ENCODE data around the gene TMEM151B.

TMEM151B gene

DNA sequence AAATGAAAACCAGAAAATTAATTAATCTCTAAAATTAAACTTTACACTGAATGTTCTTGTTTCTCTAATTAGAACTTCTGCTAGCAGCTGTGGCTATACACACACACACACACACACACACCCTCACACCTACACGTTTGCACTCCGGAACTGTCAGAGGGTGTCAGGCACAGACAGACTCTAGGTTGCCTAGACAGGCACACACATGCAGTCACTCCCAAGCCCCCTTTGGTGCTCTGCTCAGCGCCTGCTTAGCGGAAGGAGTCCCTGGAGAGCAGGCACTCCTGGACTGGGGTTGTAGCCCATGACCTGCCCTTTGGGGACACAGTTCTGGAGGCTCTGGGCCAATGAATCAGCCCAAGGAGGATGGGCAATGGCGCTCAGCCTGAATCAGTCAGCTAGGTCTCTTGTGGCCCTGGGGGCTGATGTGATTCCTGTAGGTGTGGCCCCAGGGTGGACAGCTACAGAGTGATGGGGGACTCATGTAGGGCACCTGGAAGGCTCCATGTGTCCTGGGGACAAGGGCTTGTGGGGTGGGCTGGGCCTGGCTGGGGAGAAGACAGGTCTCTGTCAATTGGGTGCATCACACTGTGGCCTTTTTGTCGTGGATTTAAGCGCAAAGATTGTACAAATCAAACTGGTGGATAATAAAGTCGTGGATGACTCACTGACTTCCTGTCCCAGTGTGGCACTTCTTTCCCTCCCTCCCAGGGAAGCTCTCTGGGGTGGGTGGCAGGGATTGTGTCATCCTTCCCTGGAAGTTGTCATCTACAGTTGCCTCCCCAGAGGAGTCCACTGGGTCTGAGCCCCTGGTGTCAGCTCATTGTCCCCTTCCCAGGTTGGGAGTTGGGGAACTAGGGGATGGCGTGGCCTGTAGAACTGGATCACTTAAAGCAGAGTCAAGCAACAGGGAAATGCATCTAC is 8.8 kb downstream of the TMEM151B start:
- no peak for ATAC-seq

DNA sequence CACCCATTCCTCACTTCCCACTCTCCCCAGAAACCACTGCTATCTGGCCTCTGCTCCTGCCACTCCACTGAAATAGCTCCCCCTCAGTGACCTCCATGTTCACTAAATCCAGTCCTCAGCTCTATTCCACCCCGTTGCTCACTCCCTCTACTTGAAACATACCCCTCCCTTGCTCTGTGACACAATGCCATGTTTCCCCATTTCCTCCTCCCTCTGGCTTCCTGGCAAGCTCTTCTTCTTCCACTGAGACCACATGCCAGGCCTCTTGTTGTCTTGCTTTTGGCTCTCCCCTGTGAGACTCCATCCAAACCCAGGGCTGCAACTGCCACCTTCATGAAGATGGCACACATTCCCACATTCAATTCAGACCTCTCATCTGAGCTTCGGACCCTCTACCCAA is 13.9 kb downstream of the TMEM151B start:
- DNase-seq = no peak
- no peak for ATAC-seq

More for the DNA sequence above, 8.8 kb downstream of the TMEM151B start:
- DNase-seq = no peak

GRCh38 chr6:44284867-44285266 is 14.6 kb downstream of the TMEM151B start:
- DNase-seq (no peak), ATAC-seq (no peak)

DNA sequence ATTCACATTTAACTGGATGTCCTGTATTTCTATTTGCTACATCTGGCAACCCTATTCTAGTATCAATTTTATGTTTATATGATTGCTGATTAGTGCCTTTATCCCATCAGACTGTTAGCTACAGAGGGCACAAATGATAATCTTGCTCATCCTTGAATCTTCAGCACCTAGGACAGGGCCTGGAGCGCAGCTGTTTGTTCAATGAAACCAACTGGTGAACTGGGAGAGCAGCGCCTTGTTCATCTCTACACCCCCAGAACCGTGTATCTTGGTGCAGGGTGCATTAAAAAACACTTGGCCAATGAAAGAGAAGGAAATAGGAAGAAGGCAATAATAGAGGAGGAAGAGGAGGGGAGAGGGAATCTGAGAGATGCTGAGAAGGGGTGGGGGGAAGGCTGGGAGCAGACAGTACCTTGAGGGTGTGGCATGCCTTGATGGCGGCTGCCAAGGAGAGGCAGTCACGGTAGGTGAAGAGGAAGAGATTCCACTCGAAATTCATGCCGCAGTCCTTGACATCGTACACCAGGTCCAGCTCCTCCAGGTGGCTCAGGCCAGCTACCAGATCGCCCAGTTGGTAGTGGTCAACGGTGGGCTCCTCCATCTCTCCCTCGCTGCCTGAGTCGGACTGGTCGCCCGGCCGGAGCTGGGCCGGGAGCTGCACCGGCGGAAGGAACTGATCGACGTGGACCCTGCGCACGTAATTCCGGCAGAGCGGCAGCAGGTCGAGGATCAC is 15.5 kb downstream of the TMEM151B start:
- DNase-seq (no peak), ATAC-seq (no peak)

DNA sequence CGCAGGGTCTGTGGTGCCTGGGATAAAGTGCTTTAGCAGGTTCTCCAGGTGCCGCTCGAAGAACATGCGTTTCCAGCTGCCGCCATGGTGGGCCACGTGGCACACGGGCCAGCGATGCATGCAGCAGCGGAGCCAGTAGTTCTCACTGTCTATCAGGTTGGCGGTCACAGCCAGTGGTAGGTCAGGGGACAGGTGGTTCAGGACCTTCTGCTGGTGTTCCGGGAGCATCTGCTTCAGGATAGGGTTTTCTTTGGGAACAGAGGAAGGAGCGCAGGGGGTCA is 16.0 kb downstream of the TMEM151B start:
- ATAC-seq (no peak), DNase-seq (no peak)

DNA sequence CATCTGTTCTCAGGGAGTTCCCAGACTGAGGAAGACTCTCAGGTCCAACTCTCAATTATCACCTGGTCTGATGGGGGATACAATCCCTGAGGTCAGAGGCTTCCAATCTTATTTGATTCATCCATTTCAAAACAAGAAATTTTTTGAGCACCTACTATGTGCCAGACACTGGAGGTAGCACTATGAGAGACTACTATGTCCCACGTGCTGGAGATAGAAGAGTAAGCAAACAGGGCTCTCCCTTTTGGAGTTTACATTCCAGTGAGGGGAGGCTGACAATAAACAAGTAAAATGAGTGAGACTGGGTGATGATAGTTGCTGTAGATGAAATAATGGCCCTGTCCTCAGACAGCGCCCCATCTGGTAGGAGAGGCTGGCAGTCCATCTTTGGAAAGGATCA is 16.5 kb downstream of the TMEM151B start:
- no peak for DNase-seq
- no peak for ATAC-seq

GRCh38 chr6:44289726-44290260 is 19.5 kb downstream of the TMEM151B start:
- ATAC-seq (no peak), DNase-seq (no peak)

- no peak for DNase-seq
Observed at GRCh38 chr6:44291841-44292240, 21.6 kb downstream of the TMEM151B start.

DNA sequence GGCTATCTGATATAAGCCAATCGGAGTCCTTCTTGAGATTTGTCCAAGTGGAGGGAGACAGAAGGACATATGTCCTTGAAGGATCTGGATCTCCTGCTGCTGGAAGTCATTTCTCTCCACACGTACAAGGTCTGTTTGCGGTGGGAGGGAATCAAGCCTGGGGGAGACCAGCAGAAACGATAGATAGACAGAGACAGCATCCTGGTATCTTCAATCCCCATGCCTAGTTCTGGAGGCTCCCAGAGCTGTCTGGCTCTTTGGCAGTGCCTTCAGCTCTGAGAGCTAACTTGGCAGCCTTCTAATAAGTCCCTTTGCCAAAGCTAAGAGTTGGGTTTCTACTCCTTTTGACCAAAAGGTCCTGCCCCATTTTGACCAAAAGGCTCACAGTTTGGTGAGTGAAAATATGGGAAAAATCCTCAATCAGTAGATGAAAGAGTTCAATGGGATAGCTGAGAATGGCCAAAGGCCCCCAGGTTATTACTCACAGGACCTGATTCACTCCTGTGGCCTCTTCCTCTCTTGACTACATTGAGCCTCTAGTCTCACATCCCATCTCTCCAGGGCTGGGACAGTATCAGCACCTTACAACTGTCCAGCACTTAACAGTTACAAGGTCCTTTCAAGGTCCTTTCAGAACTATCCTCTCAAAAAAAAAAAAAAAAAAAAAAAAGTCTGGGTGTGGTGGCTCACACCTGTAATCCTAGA is 22.6 kb downstream of the TMEM151B start:
- ATAC-seq (no peak), DNase-seq (no peak)

More at GRCh38 chr6:44291841-44292240, 21.6 kb downstream of the TMEM151B start:
- no peak for ATAC-seq

GRCh38 chr6:44294832-44295791 is 24.9 kb downstream of the TMEM151B start:
- DNase-seq = no peak
- ATAC-seq = no peak

DNA sequence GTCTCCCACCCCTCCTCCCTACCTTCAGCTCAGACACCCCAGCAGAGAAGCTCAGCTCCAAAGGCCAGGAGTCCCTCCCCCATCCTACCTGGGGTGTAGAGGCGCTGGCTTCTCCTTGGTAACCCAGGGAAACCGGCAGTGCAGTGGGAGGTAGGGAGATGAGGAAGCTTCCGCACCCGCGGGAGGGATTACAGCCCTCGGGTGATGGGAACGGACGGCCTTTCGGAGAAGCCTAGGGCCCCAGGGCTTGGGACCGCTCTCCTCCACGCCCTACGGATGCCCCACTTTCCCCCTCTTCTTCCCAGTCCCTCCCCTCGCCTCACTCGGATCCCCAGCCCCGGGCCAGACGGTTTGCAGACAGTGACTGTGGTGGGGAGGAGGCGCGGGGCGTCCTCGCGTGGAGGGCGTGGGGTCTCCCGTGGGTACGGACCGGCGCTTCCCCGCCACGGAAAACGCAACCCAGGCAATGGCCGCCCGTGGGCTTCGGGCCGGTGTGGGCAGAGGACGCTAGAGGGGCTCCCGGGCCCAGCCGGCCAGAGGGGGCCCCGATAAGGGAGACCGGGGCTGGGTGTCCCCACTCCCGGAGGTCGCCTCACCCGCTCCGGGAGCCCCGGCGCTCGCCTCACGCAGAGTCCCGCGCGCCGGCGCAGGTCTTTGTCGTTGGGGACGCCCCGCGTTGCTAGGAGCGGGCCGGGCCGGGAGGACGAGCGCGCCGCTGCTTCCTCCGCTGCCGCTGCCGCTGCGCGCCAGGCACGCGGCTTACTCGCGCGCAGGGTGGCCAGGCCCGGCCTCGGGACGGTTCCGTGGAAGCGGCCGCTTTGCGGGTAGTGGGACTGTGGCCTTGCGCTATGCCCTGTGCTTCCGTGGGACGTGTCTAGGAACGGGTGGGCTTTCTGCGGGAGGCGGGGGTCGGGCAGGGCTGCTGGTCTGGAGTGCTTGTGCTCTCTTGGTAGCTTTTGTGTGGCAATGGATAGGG is 27.1 kb downstream of the TMEM151B start:
- DNase-seq (peak; percentile 68), ATAC-seq (peak; percentile 68)

DNA sequence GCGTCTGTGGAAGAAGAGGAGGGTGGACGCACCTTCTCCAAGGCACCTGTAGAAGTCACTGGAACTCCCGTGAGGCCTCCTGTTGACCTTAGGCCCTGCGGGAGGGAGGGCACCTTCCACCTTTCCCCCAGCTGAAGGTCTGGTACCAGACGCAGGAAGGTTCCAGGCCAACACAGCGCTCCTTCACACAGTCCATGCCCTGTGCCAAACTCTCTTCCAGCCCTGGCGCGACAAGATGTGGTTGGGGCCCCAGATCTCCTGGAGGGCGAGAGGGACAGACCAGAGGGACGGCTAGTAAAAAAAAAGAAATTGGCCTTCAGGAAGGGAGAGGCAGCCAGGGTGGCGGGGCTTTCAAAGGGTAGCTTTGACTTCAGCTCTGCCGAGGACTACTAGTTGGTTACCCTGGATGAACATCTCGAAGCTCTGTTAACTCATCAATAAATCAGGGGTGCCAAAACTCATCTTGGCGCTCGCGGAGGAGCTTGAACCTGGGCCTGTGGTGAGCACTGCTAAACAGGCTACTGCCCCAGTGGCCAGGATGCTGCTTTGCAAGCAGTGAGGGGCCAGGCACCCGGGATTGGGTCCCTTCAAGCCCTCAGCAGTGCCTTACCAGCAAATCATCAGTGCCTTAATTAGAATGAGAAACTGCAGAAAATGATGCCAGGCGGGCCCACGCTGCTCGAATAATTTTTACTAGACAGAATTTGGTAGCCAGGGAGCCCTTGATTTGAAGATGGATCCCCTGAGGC is 28.0 kb downstream of the TMEM151B start:
- no peak for ATAC-seq
- DNase-seq = no peak

DNA sequence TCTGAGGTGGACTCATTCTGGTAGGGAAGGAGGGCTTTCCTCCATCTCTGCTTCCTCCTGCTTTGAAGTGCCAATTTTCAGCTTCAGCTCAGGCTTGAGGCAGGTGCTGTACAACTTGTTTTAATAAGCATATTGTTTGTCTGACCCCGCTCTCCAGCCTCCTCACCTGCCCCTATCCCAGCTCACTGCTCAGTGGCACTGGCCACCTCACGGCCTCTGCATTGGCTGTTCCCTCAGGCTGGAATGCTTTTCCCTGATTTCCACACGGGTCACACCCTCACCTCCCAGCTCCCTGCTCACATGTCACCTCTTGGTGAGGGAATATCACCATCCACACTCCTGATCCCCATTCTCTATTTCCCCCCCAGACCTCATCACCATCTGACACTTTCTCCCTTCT is 28.6 kb downstream of the TMEM151B start:
- DNase-seq (no peak), ATAC-seq (no peak)

GRCh38 chr6:44300292-44300823 is 30.1 kb downstream of the TMEM151B start:
- DNase-seq (no peak), ATAC-seq (no peak)

DNA sequence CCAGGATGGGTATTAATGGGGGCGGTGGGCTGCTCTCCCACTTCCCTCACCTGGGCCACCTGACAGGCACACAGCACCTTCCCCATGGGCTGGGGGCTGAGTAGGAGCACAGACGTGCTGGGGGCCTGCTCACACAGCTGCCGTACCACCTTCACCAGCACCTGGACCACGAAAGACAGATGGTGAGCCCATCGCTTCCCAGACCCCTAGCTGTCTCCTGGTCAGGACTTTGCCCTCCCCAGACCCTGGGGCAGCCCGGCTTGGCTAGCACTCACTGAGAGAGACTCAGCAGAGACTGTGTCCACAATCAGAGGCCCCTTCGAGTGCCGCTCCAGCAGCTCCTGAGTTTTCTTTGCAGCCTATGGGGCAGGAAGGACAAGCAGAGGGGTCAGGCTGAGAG is 30.9 kb downstream of the TMEM151B start:
- no peak for DNase-seq
- ATAC-seq = no peak

DNA sequence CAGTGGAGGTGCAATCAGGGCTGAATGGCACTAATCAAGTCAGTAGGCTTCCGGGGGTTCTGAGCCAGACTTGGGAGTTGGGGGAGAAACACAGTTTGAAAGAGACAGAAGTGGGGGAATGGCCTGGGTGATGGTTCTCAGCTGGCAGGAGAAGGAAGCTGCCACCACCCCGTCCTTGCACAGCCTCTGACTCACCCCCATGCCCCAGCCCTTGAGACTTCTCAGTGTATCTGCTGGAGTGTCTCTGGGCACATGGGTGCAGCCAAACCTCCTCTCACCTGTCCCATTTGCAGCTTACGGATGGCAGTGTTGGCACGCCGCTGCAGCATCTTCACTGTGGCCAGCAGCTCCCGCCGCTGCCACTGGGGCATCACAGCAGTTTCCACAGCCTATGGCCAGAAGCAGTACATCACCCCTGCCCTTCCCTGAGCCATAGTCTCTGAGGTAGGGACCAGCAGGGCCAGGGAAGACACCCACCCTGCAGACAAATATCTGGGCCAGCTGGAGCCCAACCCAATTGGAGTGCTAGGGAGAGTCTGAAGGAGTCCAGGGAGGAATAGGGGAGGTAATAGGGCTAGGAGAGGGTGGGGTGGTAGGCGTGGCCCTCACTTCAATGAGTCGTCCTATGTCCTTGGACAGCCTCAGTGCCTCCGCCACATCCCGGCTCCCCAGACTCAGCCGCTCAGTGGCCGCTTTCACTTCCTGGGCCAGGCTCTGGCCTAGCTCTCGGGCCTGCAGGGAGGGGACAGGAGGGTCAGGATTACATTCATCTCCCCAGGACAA is 31.7 kb downstream of the TMEM151B start:
- DNase-seq (no peak), ATAC-seq (no peak)

- ATAC-seq (no peak), DNase-seq (no peak)
Observed at GRCh38 chr6:44302856-44303255, 32.6 kb downstream of the TMEM151B start.

DNA sequence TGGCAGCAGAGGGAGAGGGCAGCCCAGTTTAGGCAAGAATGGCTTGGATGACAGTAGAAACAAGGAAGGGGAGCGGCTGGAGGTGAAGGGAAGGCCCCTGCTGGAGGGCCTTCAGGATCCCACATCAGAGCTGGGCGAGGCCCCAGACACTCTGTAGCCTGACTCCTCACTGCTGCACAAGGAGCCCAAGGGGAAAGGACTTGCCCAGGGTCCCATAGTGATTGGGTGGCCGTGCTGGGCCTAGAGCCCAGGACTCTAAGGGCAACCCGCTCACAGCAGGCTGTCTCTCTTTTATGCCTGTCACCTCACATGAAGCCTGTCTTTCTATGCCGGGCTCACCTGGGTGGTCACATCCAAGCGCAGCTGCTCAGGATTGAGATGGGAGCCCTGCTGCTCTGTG is 33.6 kb downstream of the TMEM151B start:
- DNase-seq (no peak), ATAC-seq (no peak)

Data from stimulated activated naive CD8-positive, alpha-beta T cell treated with anti-CD3 and anti-CD28 coated beads, Interleukin-15, Interleukin-2, amounts not matched to agents 100 U/mL and 50 U/mL, for 24 hours (primary cell).